AG09319 (cell line): ENCODE data around the gene MPHOSPH10.
"Not testable (repeated sequence)": the region's sequence is repeated elsewhere in the genome, so short reads cannot be mapped to it uniquely, and the experiment has no call there.

Experiments
- DNase-seq: peaks from one replicate; pipeline ENCODE4 v3.0.0-alpha.2; 2010; ENCODE audit warnings: low read depth; ENCODE audit errors: extremely low read depth
- TF ChIP-seq, protein P1 (sequence below): IDR thresholded peaks from 2 replicates; pipeline ENCODE4 v1.5.1; 2011; ENCODE audit warnings: low read depth, mild to moderate bottlenecking, inconsistent platforms, low read length, moderate library complexity

Gene MPHOSPH10

DNA sequence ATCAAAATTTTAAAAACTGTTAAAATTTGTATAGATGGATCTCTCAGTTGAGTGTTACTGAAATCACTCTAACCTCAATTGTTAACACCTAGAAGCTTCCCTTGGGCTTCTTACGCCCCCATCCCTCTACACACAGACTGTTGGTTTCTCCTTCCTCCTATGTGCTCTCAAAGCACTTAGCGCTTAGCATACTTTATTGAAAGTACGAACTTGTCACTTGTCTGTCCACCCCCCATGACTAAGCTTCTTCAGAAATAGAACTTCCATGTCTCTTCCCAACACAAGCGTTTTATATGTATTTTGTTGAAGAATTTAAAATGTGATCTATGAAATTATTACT, 441 bp downstream of the MPHOSPH10 start:
- TF ChIP-seq, protein P1, sequence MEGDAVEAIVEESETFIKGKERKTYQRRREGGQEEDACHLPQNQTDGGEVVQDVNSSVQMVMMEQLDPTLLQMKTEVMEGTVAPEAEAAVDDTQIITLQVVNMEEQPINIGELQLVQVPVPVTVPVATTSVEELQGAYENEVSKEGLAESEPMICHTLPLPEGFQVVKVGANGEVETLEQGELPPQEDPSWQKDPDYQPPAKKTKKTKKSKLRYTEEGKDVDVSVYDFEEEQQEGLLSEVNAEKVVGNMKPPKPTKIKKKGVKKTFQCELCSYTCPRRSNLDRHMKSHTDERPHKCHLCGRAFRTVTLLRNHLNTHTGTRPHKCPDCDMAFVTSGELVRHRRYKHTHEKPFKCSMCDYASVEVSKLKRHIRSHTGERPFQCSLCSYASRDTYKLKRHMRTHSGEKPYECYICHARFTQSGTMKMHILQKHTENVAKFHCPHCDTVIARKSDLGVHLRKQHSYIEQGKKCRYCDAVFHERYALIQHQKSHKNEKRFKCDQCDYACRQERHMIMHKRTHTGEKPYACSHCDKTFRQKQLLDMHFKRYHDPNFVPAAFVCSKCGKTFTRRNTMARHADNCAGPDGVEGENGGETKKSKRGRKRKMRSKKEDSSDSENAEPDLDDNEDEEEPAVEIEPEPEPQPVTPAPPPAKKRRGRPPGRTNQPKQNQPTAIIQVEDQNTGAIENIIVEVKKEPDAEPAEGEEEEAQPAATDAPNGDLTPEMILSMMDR: no peak
- no peak for DNase-seq

DNA sequence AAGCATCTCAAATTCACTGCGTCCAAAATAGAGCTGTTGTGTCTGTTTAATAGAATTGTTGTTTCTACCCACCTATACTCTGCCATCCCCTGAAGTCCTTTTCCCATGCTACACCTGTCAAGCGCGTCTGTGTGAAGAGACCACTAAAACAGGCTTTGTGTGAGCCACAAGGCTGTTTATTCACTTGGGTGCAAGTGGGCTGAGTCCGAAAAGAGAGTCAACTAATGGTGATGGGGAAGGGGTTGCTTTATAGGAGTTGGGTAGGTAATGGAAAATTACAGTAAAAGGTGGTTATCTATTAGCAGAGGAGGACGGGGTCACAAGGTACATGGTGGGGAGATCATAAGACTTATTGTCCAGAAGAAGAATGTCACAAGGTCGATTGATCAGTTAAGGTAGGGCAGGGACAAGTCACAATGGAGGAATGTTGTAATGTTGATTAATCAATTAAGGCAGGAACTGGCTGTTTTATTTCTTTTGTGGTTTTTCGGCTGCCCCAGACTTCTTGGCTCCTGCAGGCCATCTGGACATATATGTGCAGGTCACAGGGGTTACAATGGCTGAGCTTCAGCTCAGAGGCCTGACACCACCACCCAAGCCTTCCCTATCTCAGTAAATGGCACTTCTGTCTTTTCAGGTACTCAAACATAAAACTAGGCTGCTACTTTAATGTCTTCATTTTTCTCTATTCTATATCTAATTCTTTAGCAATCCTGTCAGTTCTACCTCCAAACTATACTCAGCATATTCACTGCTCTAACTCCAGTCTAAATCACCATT, 1.1 kb downstream of the MPHOSPH10 start:
- not testable (repeated sequence) for DNase-seq

DNA sequence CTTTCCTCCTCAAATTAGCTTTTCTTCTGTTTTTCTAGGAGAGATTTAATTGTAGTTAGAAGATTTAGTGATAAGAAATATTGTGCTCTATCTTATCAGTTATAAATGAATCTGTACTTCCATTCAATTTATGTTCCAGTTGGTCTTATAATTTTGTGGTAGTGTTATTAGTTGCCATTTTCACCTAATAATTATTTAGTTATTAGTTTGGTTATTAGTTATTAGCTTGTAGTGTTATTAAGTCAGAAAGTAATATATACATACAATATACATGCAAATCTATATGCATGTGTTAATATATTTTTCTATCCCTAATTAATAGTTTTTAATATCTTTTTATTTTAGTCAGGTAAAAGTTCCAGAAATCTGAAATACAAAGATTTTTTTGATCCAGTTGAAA, 3.2 kb downstream of the MPHOSPH10 start:
- TF ChIP-seq, protein P1: no peak
- DNase-seq: no peak

DNA sequence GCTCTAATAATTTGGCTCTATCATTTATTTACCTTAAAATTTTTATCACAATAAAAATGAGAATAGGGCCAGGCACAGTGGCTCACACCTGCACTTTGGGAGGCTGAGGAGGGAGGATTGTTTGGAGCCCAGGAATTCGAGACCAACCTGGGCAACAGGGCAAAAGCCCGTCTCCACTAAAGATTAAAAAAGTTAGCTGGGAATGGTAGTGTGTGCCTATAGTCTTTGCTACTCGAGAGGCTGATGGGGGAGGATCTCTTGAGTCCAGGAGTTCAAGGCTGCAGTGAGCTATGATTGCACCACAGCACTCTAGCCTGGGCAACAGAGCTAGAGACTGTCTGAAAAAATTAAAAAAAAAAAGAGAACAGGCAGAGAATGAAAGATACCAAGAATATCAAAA, 5.7 kb downstream of the MPHOSPH10 start:
- TF ChIP-seq, protein P1: no peak

DNA sequence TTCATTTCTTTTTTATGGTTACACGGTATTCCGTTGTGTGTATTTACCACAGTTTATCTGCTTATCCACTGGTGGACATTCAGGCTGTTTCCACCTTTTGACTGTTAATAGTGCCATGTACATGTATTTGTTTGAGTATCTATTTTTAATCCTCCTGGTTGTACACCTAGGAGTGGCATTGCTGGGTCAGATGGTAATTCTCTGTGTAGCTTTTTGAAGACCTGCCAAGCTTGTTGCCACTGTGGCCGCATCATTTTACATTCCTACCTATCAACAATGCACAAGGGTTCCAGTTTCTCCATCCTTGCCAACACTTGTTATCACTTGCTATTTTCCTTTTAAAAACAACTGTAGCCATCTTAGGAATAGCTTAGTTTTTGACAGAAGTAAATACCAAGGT, 13.3 kb downstream of the MPHOSPH10 start:
- no peak for DNase-seq
- TF ChIP-seq, protein P1: no peak

More for the DNA sequence above, 5.7 kb downstream of the MPHOSPH10 start:
- no peak for DNase-seq

DNA sequence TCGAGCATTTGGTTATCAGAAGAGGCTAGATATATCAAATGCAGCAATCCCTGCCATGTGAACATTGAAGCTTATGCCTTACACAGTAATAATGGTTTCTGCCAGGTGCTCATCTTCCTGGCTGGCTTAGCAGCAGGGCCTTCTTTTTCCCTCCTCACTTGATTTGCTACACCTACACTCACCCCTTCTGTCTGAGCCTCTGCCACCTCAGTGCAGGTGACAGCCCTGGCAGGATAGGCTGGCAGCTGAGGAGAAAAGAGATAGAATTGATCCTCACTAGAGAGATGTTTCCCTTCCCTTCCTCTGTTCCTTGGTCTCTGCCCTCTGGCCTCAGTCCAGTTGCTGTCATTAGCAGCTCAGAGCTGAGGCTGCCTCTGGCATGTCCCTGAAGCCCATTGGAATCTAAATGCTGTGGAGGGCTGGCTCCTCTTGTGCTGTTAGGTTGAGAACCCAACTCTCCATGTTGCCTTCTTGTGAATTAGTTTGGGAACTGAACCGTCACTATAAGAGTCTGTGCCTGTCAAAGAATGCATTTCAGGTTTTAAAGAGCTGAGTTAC, 18.2 kb downstream of the MPHOSPH10 start:
- DNase-seq: no peak
- TF ChIP-seq, protein P1: no peak

DNA sequence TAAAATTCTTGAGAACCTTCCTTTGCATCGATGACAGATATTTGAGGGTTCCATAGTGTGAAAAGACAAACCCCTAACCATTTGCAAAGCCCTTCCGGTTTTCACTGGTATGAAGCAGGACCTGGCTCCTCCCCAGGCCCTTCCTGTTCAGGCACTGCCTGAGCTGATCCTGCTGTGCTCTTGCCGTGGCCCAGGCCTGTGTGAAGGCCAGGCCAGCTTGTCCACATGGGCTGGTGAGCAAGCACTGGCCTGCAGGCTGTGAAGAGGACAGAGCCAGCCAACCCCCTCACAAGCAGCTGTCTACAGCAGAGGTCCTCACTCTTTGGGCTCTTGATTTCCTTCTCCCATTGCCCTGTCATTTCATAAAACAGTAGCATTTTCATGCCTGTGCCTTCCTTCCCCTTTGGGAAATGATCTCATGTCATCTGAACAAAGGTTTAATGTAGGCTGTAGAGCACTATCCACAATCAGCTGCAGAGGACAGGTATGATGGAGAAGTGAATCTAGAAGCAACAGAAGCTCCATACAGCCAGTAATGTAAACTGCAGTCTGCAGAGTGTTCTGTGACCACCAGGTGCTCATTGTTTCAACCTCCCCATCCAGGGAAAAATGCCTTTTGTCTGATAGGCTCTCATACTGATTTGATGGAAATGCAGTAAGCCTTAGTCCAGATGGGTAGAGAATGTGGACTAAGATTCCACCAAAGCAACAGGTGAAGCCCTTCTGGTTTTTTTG, 19.8 kb downstream of the MPHOSPH10 start:
- TF ChIP-seq, protein P1: no peak
- no peak for DNase-seq
